Keratinocyte (primary cell): ENCODE data around the gene TNNT1. TPM values are rescaled to one million over a fixed set of nuclear protein-coding genes. Genes with fewer than 3 reads are reported as not detected.

Experiments used
- DNase-seq: peaks from one replicate; pipeline ENCODE4 v3.0.0-alpha.2; 2011; ENCODE audit warnings: low read depth, missing footprints, low spot score
- FAIRE-seq: peaks from 2 replicates; lab custom pipeline; 2011; peaks lifted over from hg19 to GRCh38; lab: Jason Lieb, UNC
- H2AFZ ChIP-seq: 2 replicates; pipeline ENCODE4 v1.6.0; 2012; ENCODE audit warnings: low read length, control low read depth, inconsistent platforms; ENCODE audit not compliant: control insufficient read depth
- H3K27ac ChIP-seq: 2 replicates; pipeline ENCODE4 v1.5.1; 2011; ENCODE audit warnings: low read length; ENCODE audit not compliant: control insufficient read depth, insufficient read depth
- H3K27me3 ChIP-seq: 3 replicates; pipeline ENCODE4 v1.6.0; 2011; ENCODE audit warnings: low read length; ENCODE audit not compliant: control insufficient read depth, insufficient read depth; ENCODE audit errors: extremely low read depth
- H3K36me3 ChIP-seq, 2 experiments: 2 replicates in 1 of 2; 3 replicates in 1 of 2; pipeline ENCODE4 v1.5.1; 2011; ENCODE audit warnings: low read length in 2 of 2, mild to moderate bottlenecking in 1 of 2; ENCODE audit not compliant: control insufficient read depth in 2 of 2, insufficient read depth in 2 of 2; ENCODE audit errors: extremely low read depth in 1 of 2
- H3K4me1 ChIP-seq: 3 replicates; pipeline ENCODE4 v1.5.1; 2011; ENCODE audit warnings: low read length; ENCODE audit not compliant: control insufficient read depth, insufficient read depth; ENCODE audit errors: extremely low read depth
- H3K4me2 ChIP-seq: 3 replicates; pipeline ENCODE4 v1.6.0; 2011; ENCODE audit warnings: low read depth, low read length; ENCODE audit not compliant: control insufficient read depth, insufficient read depth; ENCODE audit errors: extremely low read depth
- H3K4me3 ChIP-seq, 3 experiments: fragments of 200-600 bp in 1 of 3; sonication (generic) in 1 of 3; 2 replicates in 2 of 3; 3 replicates in 1 of 3; pipeline ENCODE4 v1.5.1; 2011 to 2016; ENCODE audit warnings: low read length in 3 of 3, mild to moderate bottlenecking in 3 of 3, control low read depth in 2 of 3, inconsistent platforms in 1 of 3, low read depth in 1 of 3, mixed read lengths in 1 of 3, mixed run types in 1 of 3, moderate library complexity in 1 of 3; ENCODE audit not compliant: control insufficient read depth in 2 of 3, insufficient read depth in 2 of 3; ENCODE audit errors: extremely low read depth in 1 of 3
- H3K79me2 ChIP-seq: 2 replicates; pipeline ENCODE4 v1.6.0; 2012; ENCODE audit warnings: low read length; ENCODE audit not compliant: control insufficient read depth, insufficient read depth
- H3K9ac ChIP-seq: 3 replicates; pipeline ENCODE4 v1.6.0; 2011; ENCODE audit warnings: low read length; ENCODE audit not compliant: control insufficient read depth, insufficient read depth; ENCODE audit errors: extremely low read depth
- H3K9me1 ChIP-seq: 3 replicates; pipeline ENCODE4 v1.6.0; 2011; ENCODE audit warnings: low read length; ENCODE audit not compliant: control insufficient read depth, insufficient read depth; ENCODE audit errors: extremely low read depth
- H3K9me3 ChIP-seq: 2 replicates; pipeline ENCODE4 v1.5.1; 2012; ENCODE audit warnings: low read depth, low read length; ENCODE audit not compliant: control insufficient read depth
- H4K20me1 ChIP-seq: 3 replicates; pipeline ENCODE4 v1.6.0; 2011; ENCODE audit warnings: low read length; ENCODE audit not compliant: control insufficient read depth, insufficient read depth; ENCODE audit errors: extremely low read depth
- EZH2 ChIP-seq: IDR thresholded peaks from one replicate; pipeline ENCODE4 v1.6.1; 2012; ENCODE audit warnings: inconsistent platforms, mild to moderate bottlenecking, low read length, moderate library complexity
- dilution Hi-C: fragments of 300-500 bp; cut with MboI; formaldehyde crosslinking; loops from one replicate; pipeline ENCODE4 v1.7.0; 2020; ENCODE audit warnings: low sequenced_read_pairs; ENCODE audit not compliant: extremely low pct_ligation_motif_present
- polyA plus RNA-seq, 5 experiments: library from polyadenylated mRNA; depleted of rRNA in 3 of 5; stranded (reverse) in 3 of 5; stranded (forward) in 1 of 5; unstranded in 1 of 5; fragments of >200 nt; gene quantifications; 1 replicate in 1 of 5; 2 replicates in 3 of 5; 3 replicates in 1 of 5; pipeline versions ENCODE4 v1.2.1 to v1.2.3, GENCODE V29; 2011 to 2012; ENCODE audit warnings: missing spikeins in 2 of 5, low read depth in 1 of 5, low replicate concordance in 1 of 5
- TF ChIP-seq, protein P1 (sequence below), 3 experiments: IDR thresholded peaks in 1 of 3; conservative IDR thresholded peaks in 1 of 3; optimal IDR thresholded peaks in 1 of 3; 2 replicates in 2 of 3; 3 replicates in 1 of 3; pipeline versions ENCODE3 to v1.5.1; 2011; ENCODE audit warnings: low read length in 3 of 3, mild to moderate bottlenecking in 3 of 3, moderate library complexity in 2 of 3, control low read depth in 1 of 3, inconsistent platforms in 1 of 3; ENCODE audit not compliant: insufficient read depth in 2 of 3; ENCODE audit errors: extremely low read depth in 1 of 3

The TNNT1 gene
- polyA plus RNA-seq, 1 donor (not counting 4 experiments of a cell fraction or from before 2014, with no cell fraction given): 99.6 TPM

GRCh38 chr19:55112246-55112776, 36.7 kb downstream of the TNNT1 start:
- peaks cover 9% of the 10 kb centered on the region for H4K20me1 ChIP-seq
- TF ChIP-seq, protein P1, sequence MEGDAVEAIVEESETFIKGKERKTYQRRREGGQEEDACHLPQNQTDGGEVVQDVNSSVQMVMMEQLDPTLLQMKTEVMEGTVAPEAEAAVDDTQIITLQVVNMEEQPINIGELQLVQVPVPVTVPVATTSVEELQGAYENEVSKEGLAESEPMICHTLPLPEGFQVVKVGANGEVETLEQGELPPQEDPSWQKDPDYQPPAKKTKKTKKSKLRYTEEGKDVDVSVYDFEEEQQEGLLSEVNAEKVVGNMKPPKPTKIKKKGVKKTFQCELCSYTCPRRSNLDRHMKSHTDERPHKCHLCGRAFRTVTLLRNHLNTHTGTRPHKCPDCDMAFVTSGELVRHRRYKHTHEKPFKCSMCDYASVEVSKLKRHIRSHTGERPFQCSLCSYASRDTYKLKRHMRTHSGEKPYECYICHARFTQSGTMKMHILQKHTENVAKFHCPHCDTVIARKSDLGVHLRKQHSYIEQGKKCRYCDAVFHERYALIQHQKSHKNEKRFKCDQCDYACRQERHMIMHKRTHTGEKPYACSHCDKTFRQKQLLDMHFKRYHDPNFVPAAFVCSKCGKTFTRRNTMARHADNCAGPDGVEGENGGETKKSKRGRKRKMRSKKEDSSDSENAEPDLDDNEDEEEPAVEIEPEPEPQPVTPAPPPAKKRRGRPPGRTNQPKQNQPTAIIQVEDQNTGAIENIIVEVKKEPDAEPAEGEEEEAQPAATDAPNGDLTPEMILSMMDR (optimal IDR thresholded peaks at IDR 0.05 in 1 of 3, IDR thresholded peaks at IDR 0.05 in 1 of 3, conservative IDR thresholded peaks at IDR 0.05 in 1 of 3; ENCODE audit: extremely low read depth in 1 of 3, insufficient read depth in 2 of 3, low read length in 3 of 3): no peak
- no peak for TF ChIP-seq EZH2
- H3K9me3 ChIP-seq: no peaks in the 10 kb centered on the region
- peaks cover 68% of the 10 kb centered on the region for H3K79me2 ChIP-seq
- H3K9ac ChIP-seq: no peak overlapping the region
- H3K27me3 ChIP-seq: no peaks in the 10 kb centered on the region
- DNase-seq: no peak
- H3K4me3 ChIP-seq: no peak overlapping the region
- no peaks in the 10 kb centered on the region for H3K9me1 ChIP-seq
- dilution Hi-C loops: no loop called here
- H3K27ac ChIP-seq: no peak overlapping the region
- FAIRE-seq: no peak
- H2AFZ ChIP-seq: no peak overlapping the region
- peaks cover 7% of the 10 kb centered on the region for H3K4me1 ChIP-seq
- H3K36me3 ChIP-seq: peaks cover 11 to 15% of the 10 kb centered on the region in 2 experiments
- H3K4me2 ChIP-seq: no peak overlapping the region

GRCh38 chr19:55111238-55111831, 37.7 kb downstream of the TNNT1 start:
- H3K36me3 ChIP-seq: peaks cover 15% of the 10 kb centered on the region in 2 experiments
- TF ChIP-seq, protein P1 (optimal IDR thresholded peaks at IDR 0.05 in 1 of 3, IDR thresholded peaks at IDR 0.05 in 1 of 3, conservative IDR thresholded peaks at IDR 0.05 in 1 of 3; ENCODE audit: extremely low read depth in 1 of 3, insufficient read depth in 2 of 3, low read length in 3 of 3): no peak
- TF ChIP-seq EZH2: no peak
- no peak for DNase-seq
- dilution Hi-C loops: no loop called here
- H2AFZ ChIP-seq: no peak overlapping the region
- H3K79me2 ChIP-seq: peaks cover 63% of the 10 kb centered on the region
- H3K4me2 ChIP-seq: no peak overlapping the region
- no peak overlapping the region for H3K4me3 ChIP-seq
- no peak overlapping the region for H3K27ac ChIP-seq
- no peaks in the 10 kb centered on the region for H3K9me3 ChIP-seq
- no peaks in the 10 kb centered on the region for H3K27me3 ChIP-seq
- no peak overlapping the region for H3K9ac ChIP-seq
- no peak for FAIRE-seq
- H3K4me1 ChIP-seq: peaks cover 7% of the 10 kb centered on the region
- H4K20me1 ChIP-seq: peaks cover 9% of the 10 kb centered on the region
- H3K9me1 ChIP-seq: no peaks in the 10 kb centered on the region
